Smooth muscle cell (in vitro differentiated cells): ENCODE results near the gene BICDL2. TPM values are rescaled to one million over a fixed set of nuclear protein-coding genes. Genes with fewer than 3 reads are reported as not detected.

Experiments used
- DNase-seq: peaks from one replicate; lab custom pipeline; 2025; ENCODE audit not compliant: unreplicated experiment; lab: John Stamatoyannopoulos, UW
- H2AFZ ChIP-seq: fragments of 200-600 bp; sonication (generic); 2 replicates; pipeline ENCODE4 v1.6.0; 2016; ENCODE audit warnings: antibody characterized with exemption, low read depth, mild to moderate bottlenecking
- H3F3A ChIP-seq: fragments of 200-600 bp; sonication (generic); 2 replicates; pipeline ENCODE4 v1.6.0; 2017; ENCODE audit warnings: antibody characterized with exemption, low read depth
- H3K27ac ChIP-seq: fragments of 200-600 bp; sonication (generic); 2 replicates; pipeline ENCODE4 v1.5.1; 2016; ENCODE audit warnings: low read depth, mild to moderate bottlenecking
- H3K27me3 ChIP-seq: fragments of 200-600 bp; sonication (generic); 2 replicates; pipeline ENCODE4 v1.6.1; 2016; ENCODE audit warnings: low read depth, mild to moderate bottlenecking
- H3K36me3 ChIP-seq: fragments of 200-600 bp; sonication (generic); 2 replicates; pipeline ENCODE4 v1.5.1; 2016; ENCODE audit warnings: low read depth
- H3K4me1 ChIP-seq: fragments of 200-600 bp; sonication (generic); 2 replicates; pipeline ENCODE4 v1.5.1; 2016; ENCODE audit warnings: low read depth
- H3K4me2 ChIP-seq: fragments of 200-600 bp; sonication (generic); 2 replicates; pipeline ENCODE4 v1.6.0; 2016; ENCODE audit warnings: mild to moderate bottlenecking
- H3K4me3 ChIP-seq: fragments of 200-600 bp; sonication (generic); 2 replicates; pipeline ENCODE4 v1.5.1; 2016; ENCODE audit warnings: mild to moderate bottlenecking
- H3K79me2 ChIP-seq: fragments of 200-600 bp; sonication (generic); 2 replicates; pipeline ENCODE4 v1.6.0; 2016; ENCODE audit warnings: low read depth, mild to moderate bottlenecking
- H3K9ac ChIP-seq: fragments of 200-600 bp; sonication (generic); 2 replicates; pipeline ENCODE4 v1.6.0; 2016; ENCODE audit warnings: low read depth
- H3K9me3 ChIP-seq: fragments of 200-600 bp; sonication (generic); replicated peaks from 2 replicates; pipeline ENCODE4 v1.5.1; 2016; ENCODE audit warnings: low read depth
- H4K20me1 ChIP-seq: fragments of 200-600 bp; sonication (generic); 2 replicates; pipeline ENCODE4 v1.6.0; 2016; ENCODE audit warnings: low read depth
- CTCF ChIP-seq: fragments of 200-600 bp; sonication (generic); IDR thresholded peaks from 2 replicates; pipeline ENCODE4 v1.5.1; 2017; ENCODE audit warnings: borderline replicate concordance, mild to moderate bottlenecking, antibody characterized with exemption; ENCODE audit not compliant: insufficient read depth, poor library complexity, severe bottlenecking
- WGBS: methylation state at CpG from one replicate; pipeline ENCODE4 v1.1.7; 2016; ENCODE audit warnings: low lambda C conversion rate; 5-methylcytosine and 5-hydroxymethylcytosine counted together
- polyA plus RNA-seq: library from polyadenylated mRNA; unstranded; fragments of >200 nt; fragmentation: Nextera tagmentation; extraction: Ambion mirVana; gene quantifications from 2 replicates; pipeline ENCODE4 v1.2.1, GENCODE V29; 2016
- total RNA-seq: library from RNA; depleted of rRNA; stranded (reverse); fragments of >200 nt; gene quantifications from 2 replicates; pipeline ENCODE4 v1.2.3, GENCODE V29; 2014

Gene BICDL2
- total and polyA plus RNA-seq, 2 experiments from 2014 or later = 0.86 to 1.5 TPM

- no peaks in the 10 kb centered on the region for H3K79me2 ChIP-seq
- no peaks in the 10 kb centered on the region for H3F3A ChIP-seq
- peaks cover 75% of the 10 kb centered on the region for H4K20me1 ChIP-seq
- H2AFZ ChIP-seq = no peak overlapping the region
- H3K9ac ChIP-seq = no peak overlapping the region
- no peak overlapping the region for H3K27ac ChIP-seq
- H3K4me3 ChIP-seq = no peak overlapping the region
- H3K36me3 ChIP-seq = no peaks in the 10 kb centered on the region
- H3K27me3 ChIP-seq = no peaks in the 10 kb centered on the region
- H3K4me1 ChIP-seq = peaks cover 17% of the 10 kb centered on the region
- H3K9me3 ChIP-seq = no peaks in the 10 kb centered on the region
- no peak overlapping the region for H3K4me2 ChIP-seq
- WGBS = 97% methylated on average over 18 of the region's 18 CpGs
- no peak for DNase-seq
- TF ChIP-seq CTCF = no peak
These were observed 11.4 kb downstream of the BICDL2 start for GRCh38 chr16:3025032-3026002.

GRCh38 chr16:3023669-3024478 lies 12.9 kb downstream of the BICDL2 start, which contains the start of the genes HCFC1R1 and THOC6:
TSS of gene HCFC1R1 (minus strand) at chr16:3023942. CDS start at chr16:3023941, 1 bp downstream.
TSS of gene THOC6 (plus strand) at chr16:3024035. CDS start at chr16:3024327, 292 bp downstream.
- Histone ChIP-seq H3K79me2 (no peaks in the 10 kb centered on the region), H3F3A (no peaks in the 10 kb centered on the region), H3K27ac (peak within 1 kb of the TSS; percentile 100), H3K4me3 (peak within 1 kb of the TSS; percentile 86), H3K27me3 (no peaks in the 10 kb centered on the region), H2AFZ (no peak within 1 kb of the TSS), H3K4me2 (peak within 1 kb of the TSS; percentile 93), H3K9ac (peak within 1 kb of the TSS; percentile 99), H4K20me1 (peaks cover 61% of the 10 kb centered on the region), H3K9me3 (no peaks in the 10 kb centered on the region), H3K4me1 (peaks cover 17% of the 10 kb centered on the region), H3K36me3 (no peaks in the 10 kb centered on the region)
- TF ChIP-seq CTCF = no peak
- WGBS = 2% methylated on average over 65 of the region's 69 CpGs
- DNase-seq = peak; percentile 89

- no peak for TF ChIP-seq CTCF
- Histone ChIP-seq H3K4me3 (peak overlapping the region; percentile 86), H3K36me3 (no peaks in the 10 kb centered on the region), H4K20me1 (peaks cover 56% of the 10 kb centered on the region), H3K9ac (peak overlapping the region; percentile 99), H3K4me1 (peaks cover 17% of the 10 kb centered on the region), H3F3A (no peaks in the 10 kb centered on the region), H2AFZ (no peak overlapping the region), H3K27ac (peak overlapping the region; percentile 100), H3K27me3 (no peaks in the 10 kb centered on the region), H3K79me2 (no peaks in the 10 kb centered on the region), H3K4me2 (peak overlapping the region; percentile 93), H3K9me3 (no peaks in the 10 kb centered on the region)
- 18% methylated on average over 2 of the region's 6 CpGs for WGBS
- DNase-seq = no peak
These were observed 13.4 kb downstream of the BICDL2 start for GRCh38 chr16:3023415-3023668.
